Right lobe of liver (tissue), 6 donors: ENCODE data around the gene EMX2. TPM values are rescaled to one million over a fixed set of nuclear protein-coding genes. Genes with fewer than 3 reads are reported as not detected.

Experiments used
- ATAC-seq, 4 donors: fragments of 200-7000 bp; cut with Tn5 transposase; one replicate each; pipeline ENCODE4 v1.9.1; 2020; ENCODE audit warnings: mild to moderate bottlenecking in 4 of 4, moderate library complexity in 4 of 4
- DNase-seq, 3 donors: peaks; one replicate each; pipeline ENCODE4 v3.0.0-alpha.2; 2020
- H3K27ac ChIP-seq, 3 donors: fragments of 200-600 bp; one replicate each; pipeline ENCODE4 v1.8.0; 2022
- H3K27me3 ChIP-seq, 2 donors: fragments of 200-600 bp; one replicate each; pipeline ENCODE4 v1.8.0; 2022
- H3K36me3 ChIP-seq, 4 donors: fragments of 200-600 bp; sonication (generic) in 1 of 4; one replicate each; pipeline versions ENCODE4 v1.5.1 to v1.8.0; 2017 to 2022; ENCODE audit warnings: control low read depth in 1 of 4
- H3K4me1 ChIP-seq, 4 donors: fragments of 200-600 bp; sonication (generic) in 1 of 4; one replicate each; pipeline versions ENCODE4 v1.5.1 to v1.8.0; 2017 to 2022; ENCODE audit warnings: control low read depth in 1 of 4
- H3K4me3 ChIP-seq, 3 donors: fragments of 200-600 bp; one replicate each; pipeline ENCODE4 v1.8.0; 2022
- H3K9me3 ChIP-seq, 4 donors: fragments of 200-600 bp; sonication (generic) in 1 of 4; one replicate each; pipeline versions ENCODE4 v1.5.1 to v1.8.0; 2017 to 2022; ENCODE audit warnings: control low read depth in 1 of 4
- POLR2A ChIP-seq: fragments of 450-650 bp; IDR thresholded peaks from one replicate; pipeline ENCODE4 v1.6.1; 2017; ENCODE audit warnings: antibody characterized with exemption, mild to moderate bottlenecking
- WGBS: methylation state at CpG from one replicate; pipeline ENCODE4 v1.1.6; 2018; ENCODE audit warnings: low coverage, low lambda C conversion rate; ENCODE audit not compliant: insufficient coverage; ENCODE audit errors: missing lambda C conversion rate; 5-methylcytosine and 5-hydroxymethylcytosine counted together
- intact Hi-C, 2 donors: fragments of 100-400 bp; cut with DNase I; formaldehyde crosslinking; loops; one replicate each; pipeline versions ENCODE4 v1.11.2 to v1.14.1; 2022
- total RNA-seq, 6 experiments: library from RNA; depleted of rRNA in 2 of 6; stranded (reverse); fragments of >200 nt in 2 of 6; fragmentation: NEBNext Ultra II Directional in 3 of 6; extraction: Animal tissue kit (Norgen Biotek cat#: 25700) in 3 of 6; gene quantifications; one replicate each; pipeline versions ENCODE4 v1.1.0 to v1.2.4, GENCODE V29; 2016 to 2023
- TF ChIP-seq, protein P1 (sequence below), 4 donors: fragments of 200-600 bp in 3 of 4; fragments of 450-650 bp in 1 of 4; IDR thresholded peaks; one replicate each; pipeline versions ENCODE4 v1.5.1 to v1.8.0; 2016 to 2022; ENCODE audit warnings: antibody characterized with exemption in 4 of 4, mild to moderate bottlenecking in 2 of 4
- donor health status: DM: no; HTN: yes; CAD: no.
- donor health status: DM: no; HTN: no; CAD: no.
- donor health status: DM: no; HTN: no; CAD: no.
- donor health status: DM: no; HTN: yes; CAD: no.
- donor health status: DM: no; HTN: yes; CAD: no.

Gene EMX2
- total RNA-seq, 6 experiments from 2014 or later, result not detected

- ATAC-seq (no peak), DNase-seq (no peak)
- no peak overlapping the region for H3K4me3 ChIP-seq
- H3K9me3 ChIP-seq, result no peaks in the 10 kb centered on the region
- no peaks in the 10 kb centered on the region for H3K27me3 ChIP-seq
- intact Hi-C loops, result no loop called here
- H3K27ac ChIP-seq, result no peak overlapping the region
- WGBS, result 56% methylated on average over 4 of the region's 4 CpGs
- H3K4me1 ChIP-seq, result no peaks in the 10 kb centered on the region
- TF ChIP-seq POLR2A, result no peak
- TF ChIP-seq, protein P1, sequence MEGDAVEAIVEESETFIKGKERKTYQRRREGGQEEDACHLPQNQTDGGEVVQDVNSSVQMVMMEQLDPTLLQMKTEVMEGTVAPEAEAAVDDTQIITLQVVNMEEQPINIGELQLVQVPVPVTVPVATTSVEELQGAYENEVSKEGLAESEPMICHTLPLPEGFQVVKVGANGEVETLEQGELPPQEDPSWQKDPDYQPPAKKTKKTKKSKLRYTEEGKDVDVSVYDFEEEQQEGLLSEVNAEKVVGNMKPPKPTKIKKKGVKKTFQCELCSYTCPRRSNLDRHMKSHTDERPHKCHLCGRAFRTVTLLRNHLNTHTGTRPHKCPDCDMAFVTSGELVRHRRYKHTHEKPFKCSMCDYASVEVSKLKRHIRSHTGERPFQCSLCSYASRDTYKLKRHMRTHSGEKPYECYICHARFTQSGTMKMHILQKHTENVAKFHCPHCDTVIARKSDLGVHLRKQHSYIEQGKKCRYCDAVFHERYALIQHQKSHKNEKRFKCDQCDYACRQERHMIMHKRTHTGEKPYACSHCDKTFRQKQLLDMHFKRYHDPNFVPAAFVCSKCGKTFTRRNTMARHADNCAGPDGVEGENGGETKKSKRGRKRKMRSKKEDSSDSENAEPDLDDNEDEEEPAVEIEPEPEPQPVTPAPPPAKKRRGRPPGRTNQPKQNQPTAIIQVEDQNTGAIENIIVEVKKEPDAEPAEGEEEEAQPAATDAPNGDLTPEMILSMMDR (IDR thresholded peaks at IDR 0.05), result no peak
- no peaks in the 10 kb centered on the region for H3K36me3 ChIP-seq
Measured at GRCh38 chr10:117559712-117560111, 17.2 kb downstream of the EMX2 start.

- 33% methylated on average over 1 of the region's 2 CpGs for WGBS
- no peak overlapping the region for H3K4me3 ChIP-seq
- ATAC-seq (no peak), DNase-seq (no peak)
- H3K9me3 ChIP-seq, result no peaks in the 10 kb centered on the region
- no peaks in the 10 kb centered on the region for H3K27me3 ChIP-seq
- no peak overlapping the region for H3K27ac ChIP-seq
- TF ChIP-seq POLR2A, result no peak
- TF ChIP-seq, protein P1 (IDR thresholded peaks at IDR 0.05), result no peak
- H3K4me1 ChIP-seq, result no peaks in the 10 kb centered on the region
- H3K36me3 ChIP-seq, result no peaks in the 10 kb centered on the region
- intact Hi-C loops, result no loop called here
Measured at GRCh38 chr10:117560942-117561341, 18.4 kb downstream of the EMX2 start.

DNA sequence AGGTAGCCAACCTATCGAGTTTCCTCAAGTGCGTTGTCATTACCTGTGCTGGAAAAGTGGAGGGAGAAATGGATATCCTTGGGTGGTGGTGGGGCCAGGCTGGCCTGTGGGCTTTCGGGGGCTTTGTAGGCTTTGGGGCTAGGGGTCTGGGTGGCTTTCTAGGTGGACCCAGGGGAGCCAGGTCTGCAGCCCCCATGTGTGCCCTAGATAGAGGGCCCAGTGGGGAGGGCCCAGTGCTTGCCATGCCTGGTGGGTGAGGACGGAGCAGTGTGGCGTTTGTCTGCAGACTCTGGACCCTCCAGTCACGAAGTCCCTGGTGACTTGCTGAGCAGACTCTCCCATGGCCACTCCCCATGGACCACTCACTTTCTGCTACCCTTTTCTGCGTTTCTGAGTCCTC, 19.7 kb downstream of the EMX2 start:
- no peak for TF ChIP-seq POLR2A
- TF ChIP-seq, protein P1 (IDR thresholded peaks at IDR 0.05), result no peak
- Histone ChIP-seq H3K36me3 (no peaks in the 10 kb centered on the region), H3K4me1 (no peaks in the 10 kb centered on the region), H3K9me3 (no peaks in the 10 kb centered on the region), H3K27ac (no peak overlapping the region), H3K4me3 (no peak overlapping the region), H3K27me3 (no peaks in the 10 kb centered on the region)
- no peak for DNase-seq
- 74% methylated on average over 3 of the region's 7 CpGs for WGBS
- no peak for ATAC-seq
- intact Hi-C loops, result no loop called here

GRCh38 chr10:117562896-117563737, 20.6 kb downstream of the EMX2 start:
- 58% methylated on average over 4 of the region's 9 CpGs for WGBS
- TF ChIP-seq POLR2A, result no peak
- TF ChIP-seq, protein P1 (IDR thresholded peaks at IDR 0.05), result no peak
- intact Hi-C loops, result no loop called here
- DNase-seq (no peak), ATAC-seq (no peak)
- no peak overlapping the region for H3K27ac ChIP-seq
- no peaks in the 10 kb centered on the region for H3K4me1 ChIP-seq
- H3K9me3 ChIP-seq, result no peaks in the 10 kb centered on the region
- no peaks in the 10 kb centered on the region for H3K36me3 ChIP-seq
- H3K4me3 ChIP-seq, result no peak overlapping the region
- no peaks in the 10 kb centered on the region for H3K27me3 ChIP-seq
